HG03520 (cell line): Measurements from ENCODE around the gene VIPR2.

ENCODE experiments used
- ATAC-seq: cut with Tn5 transposase; IDR thresholded peaks from one replicate; pipeline ENCODE4 v1.9.1; 2021; ENCODE audit warnings: mild to moderate bottlenecking, moderate library complexity; ENCODE audit not compliant: unreplicated experiment

Gene VIPR2

GRCh38 chr7:159068893-159069448, 75.7 kb downstream of the VIPR2 start:
- no peak for ATAC-seq

- ATAC-seq: no peak
Measured at GRCh38 chr7:159068488-159068811, 76.2 kb downstream of the VIPR2 start.

GRCh38 chr7:159067576-159068487, 76.8 kb downstream of the VIPR2 start:
- ATAC-seq: no peak

GRCh38 chr7:159066816-159067575, 77.7 kb downstream of the VIPR2 start:
- ATAC-seq: no peak

DNA sequence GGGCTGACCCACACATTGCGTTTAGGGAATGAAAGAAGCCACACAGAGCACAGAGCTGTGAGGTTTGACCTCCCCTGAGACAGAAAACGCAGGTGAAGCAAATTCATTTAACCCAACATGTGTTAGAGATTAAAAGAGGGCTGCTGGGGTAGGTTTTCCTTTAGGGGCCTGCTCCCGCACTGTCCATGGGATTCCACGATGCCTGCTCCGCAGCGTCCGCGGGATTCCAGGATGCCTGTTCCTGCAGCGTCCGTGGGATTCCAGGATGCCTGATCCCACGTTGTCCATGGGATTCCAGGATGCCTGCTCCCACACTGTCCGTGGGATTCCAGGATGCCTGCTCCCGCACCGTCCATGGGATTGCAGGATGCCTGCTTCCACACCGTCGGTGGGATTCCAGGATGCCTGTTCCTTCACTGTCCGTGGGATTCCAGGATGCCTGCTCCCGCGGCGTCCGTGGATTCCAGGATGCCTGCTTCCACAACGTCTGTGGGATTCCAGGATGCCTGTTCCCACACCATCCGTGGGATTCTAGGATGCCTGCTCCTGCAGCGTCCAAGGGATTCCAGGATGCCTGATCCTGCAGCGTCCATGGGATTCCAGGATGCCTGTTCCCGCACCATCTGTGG, 78.7 kb downstream of the VIPR2 start:
- ATAC-seq: no peak

DNA sequence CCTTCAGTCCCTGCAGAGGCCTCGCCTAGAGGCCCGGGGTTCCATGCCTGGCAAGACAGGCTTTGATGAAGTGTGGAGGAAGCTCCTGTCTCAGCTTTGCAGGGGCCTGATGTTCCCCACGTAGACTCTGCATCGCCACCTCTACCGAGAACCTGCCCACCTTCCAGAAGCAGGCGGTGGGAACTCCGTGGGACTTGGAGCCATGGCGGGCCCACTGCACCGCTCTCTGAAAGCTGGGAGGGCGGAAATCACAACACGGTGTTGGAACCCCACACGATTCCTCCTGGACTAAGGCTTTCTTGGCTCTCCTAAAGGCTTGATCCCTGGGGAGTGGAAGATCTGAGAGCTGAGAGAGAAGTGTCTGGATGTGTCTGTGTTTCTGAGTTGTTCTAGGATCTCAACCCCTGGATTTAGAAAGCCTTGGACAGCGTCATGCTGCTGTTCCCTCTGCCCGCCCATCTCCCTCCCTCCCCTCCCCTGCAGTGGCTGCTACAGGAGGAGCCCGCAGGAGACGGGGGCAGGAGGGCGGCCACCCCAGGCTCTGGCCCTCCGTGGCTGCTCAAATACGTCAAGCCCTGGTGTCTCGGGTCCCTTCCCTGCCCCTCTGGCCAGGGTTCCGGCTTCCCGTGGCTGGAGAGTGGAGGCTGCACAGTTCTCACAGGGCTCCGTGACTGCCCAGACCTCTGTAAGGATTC, 79.7 kb downstream of the VIPR2 start:
- no peak for ATAC-seq

GRCh38 chr7:159064121-159064815, 80.4 kb downstream of the VIPR2 start:
- no peak for ATAC-seq

DNA sequence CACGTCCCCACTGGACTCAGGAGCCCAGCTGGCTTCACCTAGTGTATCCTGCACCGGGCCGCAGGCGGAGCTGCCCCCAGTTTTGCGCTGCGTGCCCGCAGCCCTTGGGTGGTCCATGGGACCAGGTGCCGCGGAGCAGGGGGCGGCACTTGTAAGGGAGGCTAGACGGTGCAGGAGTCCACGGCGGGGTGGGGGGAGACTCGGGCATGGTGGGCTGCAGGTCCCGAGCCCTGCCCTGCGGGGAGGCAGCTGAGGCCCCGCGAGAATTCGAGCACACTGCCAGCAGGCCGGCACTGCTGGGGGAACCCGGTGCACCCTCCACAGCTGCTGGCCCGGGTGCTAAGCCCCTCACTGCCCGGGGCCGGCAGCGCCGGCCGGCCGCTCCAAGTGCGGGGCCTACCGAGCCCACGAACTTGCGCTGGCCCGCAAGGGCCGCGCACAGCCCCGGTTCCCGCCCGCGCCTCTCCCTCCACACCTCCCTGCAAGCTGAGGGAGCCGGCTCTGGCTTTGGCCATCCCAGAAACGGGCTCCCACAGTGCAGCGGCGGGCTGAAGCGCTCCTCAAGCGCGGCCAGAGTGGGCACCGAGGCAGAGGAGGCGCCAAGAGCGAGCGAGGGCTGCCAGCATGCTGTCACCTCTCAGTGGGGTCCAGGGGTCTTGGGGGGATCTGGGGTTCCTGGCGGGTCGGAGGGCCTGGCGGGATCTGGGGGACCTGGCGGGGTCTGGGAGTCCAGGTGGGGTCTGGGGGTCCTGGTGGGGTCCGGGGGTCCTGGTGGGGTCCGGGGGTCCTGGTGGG, 81.4 kb downstream of the VIPR2 start:
- no peak for ATAC-seq

GRCh38 chr7:159062569-159062968, 82.1 kb downstream of the VIPR2 start:
- ATAC-seq: no peak

GRCh38 chr7:159061674-159062212, 82.9 kb downstream of the VIPR2 start:
- ATAC-seq: no peak

GRCh38 chr7:159061209-159061608, 83.5 kb downstream of the VIPR2 start:
- ATAC-seq: no peak

DNA sequence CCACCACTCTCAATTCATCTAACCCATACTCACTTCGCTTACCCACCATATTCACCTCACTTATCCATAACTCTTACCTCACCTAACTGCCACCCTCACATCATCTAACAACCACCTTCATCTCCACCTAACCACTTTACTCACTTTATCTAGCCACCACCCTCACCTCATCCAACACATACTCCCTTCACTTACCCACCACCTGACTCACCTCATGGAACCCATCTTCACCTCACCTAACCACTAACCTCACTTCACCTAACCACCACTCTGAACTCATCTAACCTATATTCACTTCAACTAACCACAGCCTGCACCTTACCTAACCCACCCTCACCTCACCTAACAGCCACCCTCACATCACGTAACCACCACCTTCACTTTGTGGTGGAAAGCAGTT, 84.2 kb downstream of the VIPR2 start:
- no peak for ATAC-seq

DNA sequence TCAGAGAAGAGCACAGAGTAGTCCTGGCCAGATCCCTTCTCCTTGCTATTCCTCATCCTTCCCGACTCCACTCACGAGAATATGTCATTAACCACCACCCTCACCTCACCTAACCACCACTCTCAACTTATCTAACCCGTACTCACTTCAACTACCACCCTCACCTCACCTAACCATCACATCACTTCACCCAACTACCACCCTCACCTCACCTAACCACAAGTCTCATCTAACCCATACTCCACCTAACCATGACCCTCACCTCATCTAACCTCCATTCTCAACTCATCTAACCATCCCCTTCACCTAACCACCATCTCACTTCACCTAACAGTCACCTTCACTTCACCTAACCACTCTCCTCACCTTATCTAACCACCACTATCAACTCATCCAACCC, 85.0 kb downstream of the VIPR2 start:
- no peak for ATAC-seq

DNA sequence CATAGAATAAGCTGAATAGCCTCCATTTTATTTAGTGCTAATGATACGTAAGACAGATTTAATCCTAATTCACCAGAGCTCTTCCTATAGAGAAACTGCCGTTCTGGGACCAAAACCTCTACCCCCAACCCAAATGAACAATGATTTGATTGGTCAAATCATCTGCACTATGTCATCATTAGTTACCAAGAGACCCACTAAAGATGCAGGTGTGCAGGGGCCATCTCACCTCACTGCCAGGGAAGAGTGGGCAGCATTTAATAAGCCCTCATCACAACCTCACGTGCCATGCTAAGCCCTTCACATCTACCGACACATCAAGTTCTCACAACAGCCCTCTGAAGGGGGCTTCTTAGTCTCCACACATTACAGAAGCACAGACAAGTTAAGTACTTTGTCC, 87.0 kb downstream of the VIPR2 start:
- no peak for ATAC-seq

GRCh38 chr7:159056737-159057136, 87.9 kb downstream of the VIPR2 start:
- ATAC-seq: no peak

- ATAC-seq: no peak
Measured at GRCh38 chr7:159051916-159052315, 92.8 kb downstream of the VIPR2 start.

- no peak for ATAC-seq
Measured at GRCh38 chr7:159050704-159051103, 94.0 kb downstream of the VIPR2 start.

DNA sequence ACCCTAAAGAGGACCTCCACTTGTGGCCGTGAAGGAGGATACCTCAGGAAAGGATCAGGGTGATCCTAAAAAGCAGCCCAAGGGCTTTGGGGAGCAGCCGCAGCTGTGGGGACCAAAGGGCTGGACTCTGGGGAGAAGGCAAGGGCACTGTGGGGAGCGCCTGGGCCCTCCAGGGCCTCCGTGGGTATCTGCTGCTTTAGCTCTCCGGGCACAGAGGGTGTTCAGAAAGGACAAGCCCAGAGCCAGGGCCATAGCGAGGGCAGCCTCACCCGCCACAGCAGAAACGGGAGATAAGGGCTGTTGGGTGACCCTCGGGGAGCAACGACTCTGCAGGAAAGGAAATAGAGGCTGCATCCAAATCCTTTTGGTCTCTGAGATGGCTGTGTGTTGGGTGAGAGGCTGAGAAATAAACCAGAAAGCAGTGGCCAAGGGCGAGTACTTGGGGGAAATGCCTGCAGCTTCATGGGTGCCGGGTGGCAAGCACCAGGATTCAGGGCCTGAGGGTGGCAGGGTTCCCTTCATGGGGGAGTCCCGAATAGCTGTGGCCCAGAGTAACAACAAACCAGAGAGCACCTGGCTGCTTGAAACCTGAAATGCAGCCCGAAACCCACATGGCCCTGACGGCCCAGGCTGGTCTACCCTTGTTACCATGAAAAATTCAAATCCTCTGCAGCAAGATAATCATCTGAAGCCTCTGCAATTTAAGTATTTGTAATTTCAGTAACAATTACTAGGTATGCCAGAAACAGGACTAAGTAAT, 95.2 kb downstream of the VIPR2 start:
- no peak for ATAC-seq
